ENCODE data around the gene NDUFAF8. TPM values are rescaled to one million over a fixed set of nuclear protein-coding genes. Genes with fewer than 3 reads are reported as not detected.

NDUFAF8 gene
- total RNA-seq, 1 experiment from 2014 or later, result 58.6 TPM

DNA sequence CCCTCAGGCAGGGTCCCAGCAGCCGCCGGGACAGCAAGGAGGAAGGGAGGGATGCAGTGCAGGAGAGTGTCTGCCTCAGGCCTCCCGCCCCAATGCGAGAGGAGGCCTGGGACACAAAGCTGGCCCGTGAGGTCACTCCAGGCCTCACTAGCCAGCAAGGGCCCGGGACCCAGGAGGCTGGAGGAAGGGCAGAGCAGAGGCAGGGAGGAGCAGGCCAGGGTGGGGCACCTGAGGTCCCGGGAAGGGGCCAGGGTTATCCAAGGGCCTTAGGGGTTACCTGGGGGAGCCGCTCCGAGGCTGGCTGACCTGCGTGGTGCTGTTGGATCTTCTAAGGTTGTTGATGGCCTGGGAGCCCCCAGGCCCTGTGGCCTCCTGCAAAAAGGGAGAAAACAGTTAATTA is 30.5 kb upstream of the NDUFAF8 start:
- Histone ChIP-seq H3K36me3 (ENCODE audit: insufficient read depth, low read length, poor library complexity, severe bottlenecking) (no peaks in the 10 kb centered on the region), H3K4me1 (ENCODE audit: insufficient read depth, low read length, poor library complexity, severe bottlenecking) (peaks cover 17% of the 10 kb centered on the region), H3K27ac (ENCODE audit: low read depth, low read length, poor library complexity, severe bottlenecking) (no peak overlapping the region), H3K9me3 (ENCODE audit: low read depth, low read length, poor library complexity, severe bottlenecking) (no peaks in the 10 kb centered on the region), H3K27me3 (replicated peaks; ENCODE audit: insufficient read depth, low read depth, low read length, poor library complexity) (no peaks in the 10 kb centered on the region), H3K4me3 (ENCODE audit: low read depth, low read length, poor library complexity, severe bottlenecking) (no peak overlapping the region)
- ChIA-PET POLR2A (ENCODE audit: low non-redundant PET) (no interaction called here), CTCF (no interaction called here)
- TF ChIP-seq EZH2 (IDR thresholded peaks at IDR 0.05; ENCODE audit: borderline replicate concordance, low read depth, low read length, poor library complexity, severe bottlenecking) (no peak), CTCF (conservative IDR thresholded peaks at IDR 0.05; ENCODE audit: low read depth, low read length) (no peak)
- no peak for DNase-seq (ENCODE audit: low spot score)
- no TSS peak for BruUV-seq (replicated peaks)
- intact Hi-C loops (cut with micrococcal nuclease; ENCODE audit: unreplicated experiment), result no loop called here

GRCh38 chr17:81209141-81209540 is 30.0 kb upstream of the NDUFAF8 start:
- ChIA-PET CTCF (no interaction called here), POLR2A (ENCODE audit: low non-redundant PET) (no interaction called here)
- Histone ChIP-seq H3K4me1 (ENCODE audit: insufficient read depth, low read length, poor library complexity, severe bottlenecking) (peaks cover 17% of the 10 kb centered on the region), H3K27me3 (replicated peaks; ENCODE audit: insufficient read depth, low read depth, low read length, poor library complexity) (no peaks in the 10 kb centered on the region), H3K36me3 (ENCODE audit: insufficient read depth, low read length, poor library complexity, severe bottlenecking) (no peaks in the 10 kb centered on the region), H3K27ac (ENCODE audit: low read depth, low read length, poor library complexity, severe bottlenecking) (no peak overlapping the region), H3K4me3 (ENCODE audit: low read depth, low read length, poor library complexity, severe bottlenecking) (no peak overlapping the region), H3K9me3 (ENCODE audit: low read depth, low read length, poor library complexity, severe bottlenecking) (no peaks in the 10 kb centered on the region)
- BruUV-seq (replicated peaks), result no TSS peak
- TF ChIP-seq CTCF (conservative IDR thresholded peaks at IDR 0.05; ENCODE audit: low read depth, low read length) (no peak), EZH2 (IDR thresholded peaks at IDR 0.05; ENCODE audit: borderline replicate concordance, low read depth, low read length, poor library complexity, severe bottlenecking) (no peak)
- no peak for DNase-seq (ENCODE audit: low spot score)
- intact Hi-C loops (cut with micrococcal nuclease; ENCODE audit: unreplicated experiment), result no loop called here

GRCh38 chr17:81210466-81210865 is 28.7 kb upstream of the NDUFAF8 start:
- Histone ChIP-seq H3K36me3 (ENCODE audit: insufficient read depth, low read length, poor library complexity, severe bottlenecking) (no peaks in the 10 kb centered on the region), H3K27ac (ENCODE audit: low read depth, low read length, poor library complexity, severe bottlenecking) (no peak overlapping the region), H3K9me3 (ENCODE audit: low read depth, low read length, poor library complexity, severe bottlenecking) (no peaks in the 10 kb centered on the region), H3K4me3 (ENCODE audit: low read depth, low read length, poor library complexity, severe bottlenecking) (no peak overlapping the region), H3K4me1 (ENCODE audit: insufficient read depth, low read length, poor library complexity, severe bottlenecking) (peaks cover 17% of the 10 kb centered on the region), H3K27me3 (replicated peaks; ENCODE audit: insufficient read depth, low read depth, low read length, poor library complexity) (no peaks in the 10 kb centered on the region)
- DNase-seq (ENCODE audit: low spot score), result no peak
- BruUV-seq (replicated peaks), result no TSS peak
- ChIA-PET POLR2A (ENCODE audit: low non-redundant PET) (no interaction called here), CTCF (interaction anchor here (0.8 kb wide), 1 partner anchor 68 kb away, joined by 7 read pairs; no protein-coding TSS in a partner anchor)
- TF ChIP-seq CTCF (conservative IDR thresholded peaks at IDR 0.05; ENCODE audit: low read depth, low read length) (no peak), EZH2 (IDR thresholded peaks at IDR 0.05; ENCODE audit: borderline replicate concordance, low read depth, low read length, poor library complexity, severe bottlenecking) (no peak)
- intact Hi-C loops (cut with micrococcal nuclease; ENCODE audit: unreplicated experiment), result no loop called here
